HG03280 (cell line): ENCODE data around the gene ZNF341.

Experiments used
- ATAC-seq: cut with Tn5 transposase; IDR thresholded peaks from one replicate; pipeline ENCODE4 v1.9.1; 2021; ENCODE audit warnings: mild to moderate bottlenecking, moderate library complexity; ENCODE audit not compliant: unreplicated experiment

Gene ZNF341

DNA sequence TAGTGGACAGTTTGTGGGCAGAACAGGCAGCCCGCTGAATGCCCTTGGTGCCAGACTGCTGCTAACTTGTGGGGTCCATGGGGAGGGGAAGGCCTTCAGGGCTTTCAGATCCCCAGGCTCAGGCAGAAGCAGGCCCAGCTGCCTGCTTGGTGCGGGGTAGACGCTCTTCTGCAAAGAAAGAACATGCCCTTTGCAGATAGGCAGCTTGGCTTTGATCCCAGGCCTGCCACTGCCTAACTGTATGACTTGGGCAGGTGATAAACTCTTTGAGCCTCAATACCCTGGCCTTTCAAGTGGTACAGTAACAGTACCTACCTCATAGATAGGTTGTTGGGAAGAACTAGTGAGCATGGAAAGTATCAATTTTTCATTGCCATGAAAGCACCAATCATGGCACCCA is 107.8 kb downstream of the ZNF341 start:
- ATAC-seq, result no peak

- no peak for ATAC-seq
These were observed 108.4 kb downstream of the ZNF341 start for GRCh38 chr20:33840160-33840559.

GRCh38 chr20:33840759-33841435 is 109.1 kb downstream of the ZNF341 start:
- no peak for ATAC-seq

GRCh38 chr20:33841436-33841799 is 109.6 kb downstream of the ZNF341 start:
- no peak for ATAC-seq
